Measurements from ENCODE around the gene HIP1.

Gene HIP1

DNA sequence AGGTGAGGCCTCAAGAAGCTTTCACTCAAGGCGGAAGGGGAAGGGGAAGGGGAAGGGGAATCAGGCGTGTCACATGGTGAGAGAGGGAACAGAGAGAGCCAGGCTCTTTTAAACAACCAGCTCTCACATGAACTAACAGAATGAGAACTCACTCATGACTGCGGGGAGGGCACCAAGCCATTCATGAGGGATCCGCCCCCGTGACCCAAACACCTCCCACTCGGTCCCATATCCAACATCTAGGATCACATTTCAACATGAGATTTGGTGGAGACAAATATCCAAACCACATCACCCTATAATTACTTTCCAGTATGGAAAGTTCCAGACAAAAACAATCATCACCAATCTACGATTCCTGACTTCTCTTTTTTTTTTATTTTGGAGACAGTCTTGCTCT lies 22.9 kb downstream of the HIP1 start:
- DNase-seq (ENCODE audit: extremely low read depth, low read depth): no peak
- TF ChIP-seq, protein P1, sequence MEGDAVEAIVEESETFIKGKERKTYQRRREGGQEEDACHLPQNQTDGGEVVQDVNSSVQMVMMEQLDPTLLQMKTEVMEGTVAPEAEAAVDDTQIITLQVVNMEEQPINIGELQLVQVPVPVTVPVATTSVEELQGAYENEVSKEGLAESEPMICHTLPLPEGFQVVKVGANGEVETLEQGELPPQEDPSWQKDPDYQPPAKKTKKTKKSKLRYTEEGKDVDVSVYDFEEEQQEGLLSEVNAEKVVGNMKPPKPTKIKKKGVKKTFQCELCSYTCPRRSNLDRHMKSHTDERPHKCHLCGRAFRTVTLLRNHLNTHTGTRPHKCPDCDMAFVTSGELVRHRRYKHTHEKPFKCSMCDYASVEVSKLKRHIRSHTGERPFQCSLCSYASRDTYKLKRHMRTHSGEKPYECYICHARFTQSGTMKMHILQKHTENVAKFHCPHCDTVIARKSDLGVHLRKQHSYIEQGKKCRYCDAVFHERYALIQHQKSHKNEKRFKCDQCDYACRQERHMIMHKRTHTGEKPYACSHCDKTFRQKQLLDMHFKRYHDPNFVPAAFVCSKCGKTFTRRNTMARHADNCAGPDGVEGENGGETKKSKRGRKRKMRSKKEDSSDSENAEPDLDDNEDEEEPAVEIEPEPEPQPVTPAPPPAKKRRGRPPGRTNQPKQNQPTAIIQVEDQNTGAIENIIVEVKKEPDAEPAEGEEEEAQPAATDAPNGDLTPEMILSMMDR (IDR thresholded peaks at IDR 0.05; ENCODE audit: low read depth, low read length): no peak

DNA sequence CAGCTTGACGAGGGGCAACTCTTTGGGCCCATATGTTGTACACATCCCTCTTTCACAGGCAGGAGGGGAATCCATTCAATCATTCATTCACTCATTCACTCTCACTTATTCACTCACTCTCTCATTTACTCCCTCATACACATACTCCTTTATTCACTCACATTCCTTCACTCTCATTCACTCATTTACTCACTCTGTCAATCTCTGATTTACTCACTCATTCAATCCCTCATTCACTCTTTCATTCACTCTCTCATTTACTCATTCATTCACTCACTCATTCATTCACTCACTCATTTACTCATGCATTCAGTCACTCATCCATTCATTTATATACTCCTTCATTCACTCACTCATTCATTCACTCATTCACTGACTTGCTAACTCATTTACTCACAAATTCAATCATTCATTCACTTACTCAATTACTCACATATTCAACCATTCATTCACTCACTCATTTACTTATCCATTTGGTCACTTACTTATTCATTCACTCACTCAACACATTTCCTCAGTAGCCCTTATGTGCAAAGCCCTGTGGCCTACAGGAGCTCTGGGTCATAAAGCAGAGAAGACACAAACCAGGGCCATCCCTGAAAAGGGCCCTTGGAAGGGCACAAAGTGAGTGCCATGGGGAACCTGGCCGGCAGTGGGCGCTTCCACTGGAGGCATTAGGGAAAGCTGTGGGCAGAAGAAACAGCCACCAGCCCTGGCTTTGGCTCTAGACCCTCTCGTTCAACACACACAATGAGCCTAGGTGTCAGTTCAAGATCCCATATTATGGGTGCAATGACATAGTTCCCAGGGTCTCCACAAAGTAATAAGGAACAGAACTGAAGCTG lies 26.0 kb downstream of the HIP1 start:
- DNase-seq (ENCODE audit: extremely low read depth, low read depth): no peak
- TF ChIP-seq, protein P1 (IDR thresholded peaks at IDR 0.05; ENCODE audit: low read depth, low read length): no peak

DNA sequence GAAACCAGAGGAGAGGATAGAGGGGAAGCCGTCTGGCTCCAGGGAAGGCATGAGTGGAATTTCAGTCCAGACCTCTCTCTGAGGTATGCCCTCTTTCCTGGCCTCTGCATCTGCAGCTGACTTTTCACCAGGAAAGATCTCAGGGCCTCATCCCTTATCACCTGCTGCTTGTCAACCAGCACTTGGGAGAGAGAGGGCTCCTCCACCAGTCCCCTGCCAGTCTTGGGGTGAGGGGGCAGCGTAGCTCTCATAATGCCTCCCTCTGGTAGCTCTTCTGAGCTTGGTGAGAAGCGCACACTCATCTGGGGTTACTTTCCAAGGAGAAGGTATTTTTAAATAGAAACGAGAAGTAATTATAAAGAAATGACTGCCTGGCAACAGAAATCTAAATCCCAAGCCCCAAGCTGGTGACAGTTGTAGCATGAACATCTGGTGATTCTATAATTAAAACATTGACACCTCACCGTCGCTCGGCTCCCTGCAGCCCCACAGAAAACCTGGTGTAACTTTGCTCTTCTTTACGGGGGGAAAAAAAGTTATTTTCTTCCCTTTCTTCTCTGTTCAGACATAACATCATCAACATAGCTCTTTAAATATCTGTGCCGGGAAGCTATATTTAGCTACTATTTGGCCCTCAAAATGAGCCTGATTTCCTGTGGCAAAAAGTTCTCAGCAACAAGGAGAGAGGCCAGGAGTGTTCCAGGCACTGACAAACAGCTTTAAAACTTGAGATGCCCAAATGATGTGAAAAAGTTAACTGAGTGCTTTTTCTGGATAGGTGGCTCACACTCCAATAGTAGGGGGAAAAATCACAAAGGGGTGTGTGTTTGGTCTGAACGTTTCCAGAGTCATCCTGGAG lies 26.9 kb downstream of the HIP1 start:
- no peak for DNase-seq (ENCODE audit: extremely low read depth, low read depth)
- TF ChIP-seq, protein P1 (IDR thresholded peaks at IDR 0.05; ENCODE audit: low read depth, low read length): no peak

DNA sequence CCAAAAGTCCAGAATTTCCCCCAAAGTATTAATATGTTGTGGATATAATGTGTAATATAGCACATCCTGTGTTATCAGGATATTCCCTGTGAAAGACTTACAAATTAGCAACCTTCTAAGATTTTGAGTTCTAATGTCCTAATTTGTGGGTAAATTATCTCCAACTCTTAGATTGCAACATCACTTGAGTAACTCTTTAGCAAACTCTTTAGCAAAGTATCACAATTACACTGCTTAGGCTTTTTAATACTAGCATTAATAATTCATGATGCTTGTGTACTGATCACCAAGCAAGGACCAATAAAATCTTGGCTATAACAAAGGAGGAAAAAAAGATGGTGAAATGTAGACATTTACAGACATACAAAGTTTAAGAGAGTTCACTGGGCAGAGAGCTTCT lies 27.7 kb downstream of the HIP1 start:
- TF ChIP-seq, protein P1 (IDR thresholded peaks at IDR 0.05; ENCODE audit: low read depth, low read length): no peak
- DNase-seq (ENCODE audit: extremely low read depth, low read depth): no peak

DNA sequence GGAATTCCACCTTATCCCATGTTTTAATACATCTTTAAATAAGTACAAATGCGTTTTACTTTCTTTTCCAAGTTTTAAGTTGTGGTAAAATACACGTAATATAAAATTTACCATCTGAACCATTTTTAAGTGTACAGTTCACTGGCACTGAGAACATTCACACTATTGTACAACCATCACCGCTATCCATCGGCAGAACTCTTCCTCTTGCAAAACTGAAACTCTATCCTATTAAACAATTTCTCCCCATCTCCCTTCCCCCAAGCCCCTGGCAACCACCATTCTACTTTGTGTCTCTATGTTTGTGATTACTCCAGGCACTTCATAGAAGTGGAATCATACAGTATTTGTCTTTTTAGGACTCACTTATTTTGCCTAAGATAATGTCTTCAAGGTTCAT lies 33.8 kb downstream of the HIP1 start:
- TF ChIP-seq, protein P1 (IDR thresholded peaks at IDR 0.05; ENCODE audit: low read depth, low read length): no peak

DNA sequence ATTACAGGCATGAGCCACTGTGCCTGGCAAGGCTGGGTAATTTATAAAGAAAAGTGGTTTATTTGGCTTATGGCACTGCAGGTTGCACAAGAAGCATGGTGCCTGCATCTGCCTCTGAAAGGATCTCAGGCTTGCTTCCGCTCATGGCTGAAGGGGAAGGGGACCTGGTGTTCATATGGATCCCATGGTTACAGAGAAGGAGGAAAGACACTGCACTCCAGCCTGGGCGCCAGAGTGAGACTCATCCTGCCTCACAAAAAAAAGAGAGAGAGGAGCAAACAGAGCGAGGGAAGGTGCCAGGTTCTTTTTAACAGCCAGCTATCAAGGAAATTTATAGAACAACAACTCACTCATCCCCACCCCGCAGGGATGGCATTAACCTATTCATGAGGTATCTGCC lies 36.2 kb downstream of the HIP1 start:
- DNase-seq (ENCODE audit: extremely low read depth, low read depth): no peak
- TF ChIP-seq, protein P1 (IDR thresholded peaks at IDR 0.05; ENCODE audit: low read depth, low read length): no peak

More for the DNA sequence above, 33.8 kb downstream of the HIP1 start:
- DNase-seq (ENCODE audit: extremely low read depth, low read depth): no peak

DNA sequence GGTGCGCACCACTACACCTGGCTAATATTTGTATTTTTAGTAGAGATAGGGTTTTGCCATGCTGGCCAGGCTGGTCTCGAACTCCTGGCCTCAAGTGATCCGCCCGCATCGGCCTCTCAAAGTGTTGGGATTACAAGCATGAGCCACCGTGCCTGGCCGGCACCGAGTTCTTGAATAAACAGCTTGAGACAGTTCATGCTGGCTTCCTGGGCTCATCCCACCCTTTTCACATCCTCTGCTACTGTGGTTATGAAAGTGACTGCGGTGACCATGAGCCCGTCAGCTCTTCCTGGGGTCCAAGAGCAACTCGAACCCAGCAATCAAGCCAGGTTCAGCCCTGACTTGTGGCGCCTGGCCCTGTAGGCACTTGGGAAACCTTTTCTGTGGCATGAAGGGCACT lies 38.7 kb downstream of the HIP1 start:
- TF ChIP-seq, protein P1 (IDR thresholded peaks at IDR 0.05; ENCODE audit: low read depth, low read length): no peak
- DNase-seq (ENCODE audit: extremely low read depth, low read depth): no peak

Measured in AG09319 (cell line).